A549 (cell line): Measurements from ENCODE around the gene ZNF222. TPM values are rescaled to one million over a fixed set of nuclear protein-coding genes. Genes with fewer than 3 reads are reported as not detected.

Source experiments
- ATAC-seq, 2 experiments: fragments of 200-7000 bp in 1 of 2; fragments of >200 bp in 1 of 2; cut with Nextera tagmentation in 1 of 2; cut with Tn5 transposase in 1 of 2; 3 replicates each; pipeline versions ENCODE4 v1.8.0 to v1.9.1; 2018 to 2020; ENCODE audit warnings: mild to moderate bottlenecking in 1 of 2, moderate library complexity in 1 of 2
- CTCF ChIA-PET: fragments of 300-600 bp; sonication (Branson Sonifier 250); formaldehyde crosslinking; extraction: SDS; loops from one replicate; lab custom pipeline; 2021; ENCODE audit warnings: antibody characterized with exemption, inconsistent platforms; lab: Yijun Ruan, JAX
- POLR2A ChIA-PET: fragments of 350-600 bp; formaldehyde crosslinking; extraction: SDS; loops from one replicate; lab custom pipeline; 2021; ENCODE audit warnings: antibody characterized with exemption, inconsistent platforms; lab: Yijun Ruan, JAX
- DNase-seq, 2 experiments: peaks; one replicate each; pipeline versions ENCODE4 v3.0.0 to v3.0.0-alpha.2; 2011 to 2016; ENCODE audit warnings: low read depth in 1 of 2, low spot score in 1 of 2
- FAIRE-seq: peaks from 2 replicates; lab custom pipeline; 2011; peaks lifted over from hg19 to GRCh38; lab: Jason Lieb, UNC
- H3K27ac ChIP-seq, 2 experiments: fragments of >200 bp; sonication (Bioruptor Twin); formaldehyde crosslinking; 3 replicates each; pipeline ENCODE4 v1.5.1; 2016 to 2017
- H3K4me1 ChIP-seq: fragments of >200 bp; sonication (Bioruptor Twin); formaldehyde crosslinking; 3 replicates; pipeline ENCODE4 v1.6.1; 2016
- H3K4me2 ChIP-seq: fragments of >200 bp; sonication (Bioruptor Twin); formaldehyde crosslinking; 3 replicates; pipeline ENCODE4 v1.6.1; 2016
- H3K4me3 ChIP-seq: fragments of >200 bp; sonication (Bioruptor Twin); formaldehyde crosslinking; 3 replicates; pipeline ENCODE4 v1.5.1; 2016
- H3K9me3 ChIP-seq: fragments of >200 bp; sonication (Bioruptor Twin); formaldehyde crosslinking; 3 replicates; pipeline ENCODE4 v1.6.1; 2016
- BCL3 ChIP-seq: fragments of >200 bp; sonication (Bioruptor Twin); formaldehyde crosslinking; IDR thresholded peaks from 3 replicates; pipeline ENCODE4 v1.6.1; 2016
- BHLHE40 ChIP-seq: IDR thresholded peaks from 2 replicates; pipeline ENCODE4 v1.6.1; 2012; ENCODE audit warnings: low read depth, low read length, inconsistent platforms
- EHMT2 ChIP-seq: fragments of 200-600 bp; sonication (generic); IDR thresholded peaks from 2 replicates; pipeline ENCODE4 v1.6.1; 2016; ENCODE audit warnings: antibody characterized with exemption, low read depth, mild to moderate bottlenecking, moderate library complexity
- ELK1 ChIP-seq: fragments of 150-350 bp; IDR thresholded peaks from 2 replicates; pipeline ENCODE4 v1.6.1; 2014; ENCODE audit warnings: low read depth, mild to moderate bottlenecking, low read length
- FOXS1 ChIP-seq: fragments of 250-450 bp; sonication (Bioruptor Pico); IDR thresholded peaks from 2 replicates; pipeline ENCODE4 v1.5.0; 2020; ENCODE audit warnings: mild to moderate bottlenecking, moderate library complexity
- GATA3 ChIP-seq: IDR thresholded peaks from 2 replicates; pipeline ENCODE4 v1.6.1; 2012; ENCODE audit warnings: borderline replicate concordance
- HDAC2 ChIP-seq: fragments of 200-600 bp; sonication (generic); IDR thresholded peaks from 2 replicates; pipeline ENCODE4 v1.6.1; 2016
- HES2 ChIP-seq: fragments of >200 bp; sonication (Bioruptor Twin); formaldehyde crosslinking; IDR thresholded peaks from 2 replicates; pipeline ENCODE4 v1.6.1; 2016
- HEYL ChIP-seq: fragments of 250-450 bp; sonication (Bioruptor Pico); IDR thresholded peaks from 2 replicates; pipeline ENCODE4 v1.8.0; 2021; ENCODE audit warnings: mild to moderate bottlenecking, moderate library complexity
- JUN ChIP-seq, 2 experiments: fragments of >200 bp; sonication (Bioruptor Twin); formaldehyde crosslinking; IDR thresholded peaks; 2 replicates in 1 of 2; 3 replicates in 1 of 2; pipeline ENCODE4 v1.6.1; 2016 to 2017
- KDM5A ChIP-seq: fragments of 200-600 bp; sonication (generic); IDR thresholded peaks from 2 replicates; pipeline ENCODE4 v1.6.1; 2016; ENCODE audit warnings: antibody characterized with exemption, mild to moderate bottlenecking
- MAX ChIP-seq: IDR thresholded peaks from 2 replicates; pipeline ENCODE4 v1.6.1; 2012
- MAZ ChIP-seq: fragments of 150-350 bp; IDR thresholded peaks from 2 replicates; pipeline ENCODE4 v1.6.1; 2014; ENCODE audit warnings: antibody characterized with exemption, low read depth, low read length, borderline replicate concordance
- RARB ChIP-seq: fragments of 250-450 bp; sonication (Bioruptor Pico); IDR thresholded peaks from 2 replicates; pipeline ENCODE4 v1.8.0; 2021; ENCODE audit warnings: mild to moderate bottlenecking, moderate library complexity
- REST ChIP-seq: fragments of 200-600 bp; sonication (generic); IDR thresholded peaks from 2 replicates; pipeline ENCODE4 v1.6.1; 2016; ENCODE audit warnings: antibody characterized with exemption, mild to moderate bottlenecking, moderate library complexity
- SREBF2 ChIP-seq: fragments of 450-650 bp; IDR thresholded peaks from 2 replicates; pipeline ENCODE4 v1.6.1; 2014; ENCODE audit warnings: mild to moderate bottlenecking, moderate library complexity
- TP53 ChIP-seq: fragments of 250-450 bp; sonication (Bioruptor Pico); IDR thresholded peaks from 2 replicates; pipeline ENCODE4 v1.5.0; 2021; ENCODE audit warnings: mild to moderate bottlenecking, moderate library complexity
- ZC3H11A ChIP-seq: fragments of 450-650 bp; IDR thresholded peaks from 2 replicates; pipeline ENCODE4 v1.6.1; 2014; ENCODE audit warnings: antibody characterized with exemption, mild to moderate bottlenecking
- ZNF302 ChIP-seq: fragments of 250-450 bp; sonication (Bioruptor Pico); IDR thresholded peaks from 2 replicates; pipeline ENCODE4 v1.9.0; 2021; ENCODE audit warnings: inconsistent platforms, mild to moderate bottlenecking, moderate library complexity
- WGBS: methylation state at CpG from one replicate; pipeline ENCODE4 v1.1.6; 2017; ENCODE audit errors: missing lambda C conversion rate; 5-methylcytosine and 5-hydroxymethylcytosine counted together
- polyA plus RNA-seq, 4 experiments: library from polyadenylated mRNA; depleted of rRNA in 3 of 4; stranded (reverse); fragments of >200 nt; fragmentation: RNase III in 1 of 4; extraction: RNeasy Plus Mini Kit Qiagen cat#74134 plus additional on column Dnase treatment in 1 of 4; gene quantifications; 2 replicates in 3 of 4; 3 replicates in 1 of 4; pipeline ENCODE4 v1.2.3, GENCODE V29; 2011 to 2017

ZNF222 gene
- polyA plus RNA-seq, 2 of the 4 experiments (the other 2 are of a cell fraction) = 4.7 to 7.0 TPM

GRCh38 chr19:44066305-44066704 lies 41.1 kb downstream of the ZNF222 start:
- no peak for DNase-seq
- no peaks in the 10 kb centered on the region for H3K4me1 ChIP-seq
- WGBS = 43% methylated on average over 3 of the region's 3 CpGs
- ATAC-seq = no peak
- H3K4me2 ChIP-seq = no peak overlapping the region
- ChIA-PET POLR2A (no interaction called here), CTCF (interaction anchor here (0.7 kb wide), 1 partner anchor 8 kb away, joined by 3 read pairs; no protein-coding TSS in a partner anchor)
- H3K4me3 ChIP-seq = no peak overlapping the region
- H3K9me3 ChIP-seq = peaks cover 96% of the 10 kb centered on the region
- FAIRE-seq = no peak
- H3K27ac ChIP-seq = no peak overlapping the region
- 0 out of 2 replicates have a peak, but pooled peaks have one; percentile 17 for TF ChIP-seq GATA3
- no peak for TF ChIP-seq SREBF2
- no peak for TF ChIP-seq KDM5A
- no peak for TF ChIP-seq BCL3
- no peak for TF ChIP-seq MAX

- no peak overlapping the region for H3K27ac ChIP-seq
- ATAC-seq (no peak), DNase-seq (no peak), FAIRE-seq (no peak)
- H3K4me1 ChIP-seq = no peaks in the 10 kb centered on the region
- H3K9me3 ChIP-seq = peaks cover 84% of the 10 kb centered on the region
- ChIA-PET CTCF (no interaction called here), POLR2A (no interaction called here)
- no peak for TF ChIP-seq HES2
- TF ChIP-seq SREBF2 = no peak
- TF ChIP-seq ELK1 = no peak
- TF ChIP-seq JUN (IDR thresholded peaks at IDR 0.05) = no peak
- TF ChIP-seq ZC3H11A = no peak
- TF ChIP-seq HEYL (CRISPR knock-in tag) = no peak
- no peak for TF ChIP-seq REST
- 93% methylated on average over 1 of the region's 1 CpG for WGBS
- H3K4me3 ChIP-seq = no peak overlapping the region
- no peak overlapping the region for H3K4me2 ChIP-seq
These were observed 44.2 kb downstream of the ZNF222 start for GRCh38 chr19:44069415-44069814.

- DNase-seq = peak; percentile 95 to 96
- WGBS = 4% methylated on average over 40 of the region's 40 CpGs
- Histone ChIP-seq H3K9me3 (peaks cover 76% of the 10 kb centered on the region), H3K27ac (peak within 1 kb of the TSS; percentile 44 to 72), H3K4me2 (peak within 1 kb of the TSS; percentile 67), H3K4me1 (no peaks in the 10 kb centered on the region), H3K4me3 (peak within 1 kb of the TSS; percentile 55)
- POLR2A ChIA-PET = no interaction called here
- FAIRE-seq = peak; percentile 97
- ATAC-seq = peak; percentile 98 to 100
- CTCF ChIA-PET = no interaction called here
- TF ChIP-seq ELK1 = no peak
- 0 out of 2 replicates have a peak, but pooled peaks have one; percentile 12 for TF ChIP-seq GATA3
- TF ChIP-seq RARB = no peak
- TF ChIP-seq FOXS1 (CRISPR knock-in tag) = no peak
- TF ChIP-seq ZC3H11A = no peak
- TF ChIP-seq TP53 (CRISPR knock-in tag) = no peak
- no peak for TF ChIP-seq SREBF2
- TF ChIP-seq MAZ = no peak
- no peak for TF ChIP-seq EHMT2
- no peak for TF ChIP-seq HES2
- no peak for TF ChIP-seq BHLHE40
- TF ChIP-seq ZNF302 (CRISPR knock-in tag) = no peak
- TF ChIP-seq HDAC2 = no peak
- TF ChIP-seq REST = no peak
These were observed 46.8 kb downstream of the ZNF222 start, which contains the start of gene ZNF284 for GRCh38 chr19:44071824-44072542. TSS of gene ZNF284 (plus strand) at chr19:44072159. CDS start at chr19:44076390, 4,231 bp downstream.
